Fibroblast of peridontal ligament (primary cell): ENCODE measurements around the gene LGALS13.
A peak's percentile ranks its signal among the peaks of the same experiment; 100 is the strongest.
"Not testable (repeated sequence)": the region's sequence is repeated elsewhere in the genome, so short reads cannot be mapped to it uniquely, and the experiment has no call there.

Experiments
- DNase-seq: peaks from one replicate; pipeline ENCODE4 v3.0.0-alpha.2; 2010; ENCODE audit errors: extremely low read depth

Gene LGALS13

DNA sequence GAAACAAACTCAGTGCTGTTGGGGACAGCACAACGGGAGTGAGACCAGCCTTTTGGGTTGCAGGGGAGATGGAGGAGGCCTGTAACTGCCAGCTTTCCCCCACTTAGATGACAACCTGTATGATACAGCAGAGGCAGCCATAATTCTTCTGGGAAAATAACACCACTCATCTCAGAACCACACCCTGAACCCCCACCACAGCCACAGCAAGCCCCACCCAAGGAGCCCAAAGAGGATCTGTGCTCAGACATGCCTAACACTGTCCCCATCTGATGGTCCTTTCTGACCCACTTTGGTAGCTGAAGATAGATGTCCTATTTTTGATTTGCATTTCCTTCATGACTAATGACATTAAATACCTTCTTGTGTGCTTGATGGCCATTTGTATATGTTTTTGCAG, 15.4 kb downstream of the LGALS13 start:
- DNase-seq = no peak

DNA sequence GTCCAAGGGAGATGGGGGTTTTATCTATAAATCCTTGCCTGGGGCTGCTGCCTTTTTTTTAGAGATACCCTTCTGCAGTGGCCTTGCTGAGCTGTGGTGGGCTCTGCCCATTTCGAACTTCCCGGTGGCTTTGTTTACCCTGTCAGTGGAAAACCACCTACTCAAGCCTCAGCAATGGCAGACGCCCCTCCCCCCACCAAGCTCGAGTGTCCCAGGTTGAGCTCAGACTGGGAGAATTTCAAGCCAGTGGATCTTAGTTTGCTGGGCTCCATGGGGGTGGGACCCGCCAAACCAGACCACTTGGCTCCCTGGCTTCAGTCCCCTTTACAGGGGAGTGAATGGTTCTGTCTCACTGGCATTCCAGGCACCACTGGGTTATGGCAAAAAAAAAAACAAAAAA, 21.6 kb downstream of the LGALS13 start:
- DNase-seq = no peak

- not testable (repeated sequence) for DNase-seq
Measured at GRCh38 chr19:39627631-39628030, 25.3 kb downstream of the LGALS13 start.

- DNase-seq = no peak
Measured at GRCh38 chr19:39631178-39631577, 28.9 kb downstream of the LGALS13 start.

- no peak for DNase-seq
Measured at GRCh38 chr19:39631626-39632025, 29.3 kb downstream of the LGALS13 start.

- no peak for DNase-seq
Measured at GRCh38 chr19:39637891-39638290, 35.6 kb downstream of the LGALS13 start.

- DNase-seq = no peak
Measured at GRCh38 chr19:39641773-39642172, 39.4 kb downstream of the LGALS13 start.

GRCh38 chr19:39643591-39643990, 41.3 kb downstream of the LGALS13 start:
- no peak for DNase-seq

DNA sequence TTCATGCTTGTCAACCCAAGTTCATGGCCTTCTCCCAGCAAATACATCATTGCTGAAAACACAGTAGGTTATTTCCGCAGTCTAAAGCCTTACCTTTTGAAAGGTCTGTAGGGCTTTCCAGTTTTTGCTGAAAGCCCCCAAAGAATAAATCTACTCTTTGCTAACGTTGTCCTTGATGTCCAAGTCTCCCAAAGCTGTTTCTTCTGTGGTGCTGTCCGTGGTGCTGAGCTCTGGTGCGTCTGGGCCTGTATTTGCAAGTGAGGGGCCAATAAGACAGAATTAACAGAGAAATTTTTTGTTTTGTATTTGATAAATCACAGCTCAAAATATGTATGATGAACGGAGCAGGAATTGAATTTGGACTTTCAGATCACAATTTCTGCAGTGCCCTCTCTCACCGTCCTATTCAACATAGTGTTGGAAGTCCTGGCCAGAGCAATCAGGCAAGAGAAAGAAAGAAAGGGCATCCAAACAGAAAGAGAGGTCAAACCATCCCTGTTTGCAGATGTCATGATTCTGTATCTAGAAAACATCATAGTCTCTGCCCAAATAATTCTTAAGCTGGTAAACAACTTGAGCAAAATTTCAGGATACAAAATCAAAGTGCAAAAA, 43.6 kb downstream of the LGALS13 start:
- peak; percentile 21 for DNase-seq

- no peak for DNase-seq
Measured at GRCh38 chr19:39647918-39648317, 45.6 kb downstream of the LGALS13 start.

- no peak for DNase-seq
Measured at GRCh38 chr19:39655613-39656012, 53.3 kb downstream of the LGALS13 start, which contains the start of gene LGALS16. TSS of gene LGALS16 (plus strand) at chr19:39655913. CDS start at chr19:39655962, 49 bp downstream.
